HTERT RPE-1 (cell line): ENCODE data around the gene DOK7.

ENCODE experiments used
- in situ Hi-C: fragments of 300-500 bp; cut with MboI; formaldehyde crosslinking; loops from 4 replicates; pipeline ENCODE4 v1.14.3; 2020; ENCODE audit warnings: low sequenced_read_pairs

DOK7 gene

GRCh38 chr4:3518511-3518880, 55.4 kb downstream of the DOK7 start:
- in situ Hi-C loops = no loop called here

- in situ Hi-C loops = no loop called here
Measured at GRCh38 chr4:3518941-3519340, 55.8 kb downstream of the DOK7 start.

GRCh38 chr4:3519468-3520264, 56.6 kb downstream of the DOK7 start:
- in situ Hi-C loops = no loop called here

GRCh38 chr4:3520276-3520675, 57.2 kb downstream of the DOK7 start:
- in situ Hi-C loops = no loop called here

GRCh38 chr4:3520796-3521600, 57.9 kb downstream of the DOK7 start:
- in situ Hi-C loops = no loop called here

- in situ Hi-C loops = no loop called here
Measured at GRCh38 chr4:3521621-3522325, 58.7 kb downstream of the DOK7 start.

- in situ Hi-C loops = no loop called here
Measured at GRCh38 chr4:3522326-3522640, 59.2 kb downstream of the DOK7 start.

- in situ Hi-C loops = no loop called here
Measured at GRCh38 chr4:3522651-3523050, 59.5 kb downstream of the DOK7 start.

GRCh38 chr4:3523146-3523627, 60.1 kb downstream of the DOK7 start:
- in situ Hi-C loops = no loop called here

- in situ Hi-C loops = no loop called here
Measured at GRCh38 chr4:3523628-3524221, 60.6 kb downstream of the DOK7 start.

GRCh38 chr4:3524349-3524748, 61.2 kb downstream of the DOK7 start:
- in situ Hi-C loops = no loop called here

GRCh38 chr4:3524920-3525319, 61.8 kb downstream of the DOK7 start:
- in situ Hi-C loops = no loop called here

- in situ Hi-C loops = no loop called here
Measured at GRCh38 chr4:3525532-3526430, 62.7 kb downstream of the DOK7 start.

GRCh38 chr4:3526456-3526855, 63.4 kb downstream of the DOK7 start:
- in situ Hi-C loops = no loop called here

GRCh38 chr4:3527101-3527913, 64.2 kb downstream of the DOK7 start:
- in situ Hi-C loops = no loop called here

- in situ Hi-C loops = no loop called here
Measured at GRCh38 chr4:3527914-3528876, 65.1 kb downstream of the DOK7 start.

GRCh38 chr4:3529363-3529762, 66.3 kb downstream of the DOK7 start:
- in situ Hi-C loops = no loop called here

GRCh38 chr4:3530051-3530450, 66.9 kb downstream of the DOK7 start:
- in situ Hi-C loops = no loop called here
